Central memory CD8-positive, alpha-beta T cell (primary cell): ENCODE results near the gene CDH16.
A peak's percentile ranks its signal among the peaks of the same experiment; 100 is the strongest.

ENCODE experiments used
- ATAC-seq: fragments of 150-1000 bp; cut with Tn5 transposase; replicated peaks from 2 replicates; pipeline ENCODE4 v1.10.0; 2022; ENCODE audit warnings: mild to moderate bottlenecking, moderate FRiP score, moderate number of reproducible peaks; ENCODE audit not compliant: poor library complexity, severe bottlenecking; ENCODE audit errors: extremely low read depth
- DNase-seq, 2 donors: peaks; one replicate each; pipeline ENCODE4 v3.0.0; 2021; ENCODE audit warnings: low spot score in 2 of 2
- H3K27ac Mint-ChIP-seq: one replicate; pipeline ENCODE4 v1.8.0; 2022; ENCODE audit warnings: low read depth, mild to moderate bottlenecking, moderate library complexity, mixed read lengths
- H3K27me3 Mint-ChIP-seq: one replicate; pipeline ENCODE4 v1.8.0; 2022; ENCODE audit warnings: mixed read lengths
- H3K36me3 Mint-ChIP-seq: one replicate; pipeline ENCODE4 v1.8.0; 2022; ENCODE audit warnings: mild to moderate bottlenecking, moderate library complexity, mixed read lengths; ENCODE audit not compliant: insufficient read depth
- H3K4me1 Mint-ChIP-seq: one replicate; pipeline ENCODE4 v1.8.0; 2022; ENCODE audit warnings: mixed read lengths
- H3K4me3 Mint-ChIP-seq: one replicate; pipeline ENCODE4 v1.8.0; 2022; ENCODE audit warnings: mild to moderate bottlenecking, moderate library complexity, mixed read lengths
- H3K9me3 Mint-ChIP-seq: one replicate; pipeline ENCODE4 v1.8.0; 2022; ENCODE audit warnings: mixed read lengths

Gene CDH16

GRCh38 chr16:66932076-66932475, 13.4 kb upstream of the CDH16 start:
- ATAC-seq (no peak), DNase-seq (no peak)
- peaks cover 56% of the 10 kb centered on the region for H3K4me1 Mint-ChIP-seq
- H3K27ac Mint-ChIP-seq: peak overlapping the region; percentile 35
- H3K36me3 Mint-ChIP-seq: peaks cover 19% of the 10 kb centered on the region
- no peaks in the 10 kb centered on the region for H3K27me3 Mint-ChIP-seq
- H3K9me3 Mint-ChIP-seq: no peaks in the 10 kb centered on the region
- peak overlapping the region; percentile 99 for H3K4me3 Mint-ChIP-seq

DNA sequence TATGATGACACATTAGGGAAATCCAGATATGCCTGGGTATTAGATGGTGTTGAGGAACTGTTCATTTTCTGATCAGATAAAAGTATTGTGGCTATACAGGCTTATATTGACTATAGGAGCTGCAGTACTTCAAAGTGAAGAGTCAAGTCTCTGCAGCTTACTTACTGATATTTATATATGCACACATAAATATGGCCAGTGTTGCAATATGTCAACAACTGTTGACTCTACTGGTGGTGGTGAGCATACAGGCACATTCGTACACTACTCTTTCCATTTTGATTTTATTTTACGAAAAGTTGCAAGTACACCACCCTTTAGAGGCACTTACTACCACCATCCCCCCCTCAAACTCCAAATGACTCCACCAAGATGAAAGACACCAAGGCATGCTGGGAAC, 13.0 kb upstream of the CDH16 start:
- Mint-ChIP-seq H3K36me3 (peaks cover 18% of the 10 kb centered on the region), H3K27me3 (peaks cover 1% of the 10 kb centered on the region), H3K4me3 (peak overlapping the region; percentile 99), H3K9me3 (no peaks in the 10 kb centered on the region), H3K4me1 (peaks cover 51% of the 10 kb centered on the region), H3K27ac (peak overlapping the region; percentile 35)
- ATAC-seq: no peak
- DNase-seq: no peak

- H3K27ac Mint-ChIP-seq: no peak overlapping the region
- peaks cover 18% of the 10 kb centered on the region for H3K36me3 Mint-ChIP-seq
- no peak for DNase-seq
- H3K27me3 Mint-ChIP-seq: peaks cover 16% of the 10 kb centered on the region
- H3K4me1 Mint-ChIP-seq: peaks cover 44% of the 10 kb centered on the region
- H3K4me3 Mint-ChIP-seq: no peak overlapping the region
- no peaks in the 10 kb centered on the region for H3K9me3 Mint-ChIP-seq
- ATAC-seq: no peak
Observed at GRCh38 chr16:66930189-66930588, 11.5 kb upstream of the CDH16 start.

GRCh38 chr16:66928702-66929388, 10.2 kb upstream of the CDH16 start:
- DNase-seq: no peak
- peaks cover 36% of the 10 kb centered on the region for H3K4me1 Mint-ChIP-seq
- no peaks in the 10 kb centered on the region for H3K9me3 Mint-ChIP-seq
- peaks cover 10% of the 10 kb centered on the region for H3K36me3 Mint-ChIP-seq
- no peak overlapping the region for H3K27ac Mint-ChIP-seq
- ATAC-seq: no peak
- H3K27me3 Mint-ChIP-seq: peaks cover 29% of the 10 kb centered on the region
- no peak overlapping the region for H3K4me3 Mint-ChIP-seq

- no peaks in the 10 kb centered on the region for H3K9me3 Mint-ChIP-seq
- ATAC-seq (no peak), DNase-seq (no peak)
- H3K27ac Mint-ChIP-seq: no peak overlapping the region
- H3K27me3 Mint-ChIP-seq: peaks cover 37% of the 10 kb centered on the region
- peaks cover 6% of the 10 kb centered on the region for H3K36me3 Mint-ChIP-seq
- H3K4me3 Mint-ChIP-seq: no peak overlapping the region
- H3K4me1 Mint-ChIP-seq: peaks cover 31% of the 10 kb centered on the region
Observed at GRCh38 chr16:66927918-66928649, 9.4 kb upstream of the CDH16 start.

GRCh38 chr16:66926961-66927436, 8.3 kb upstream of the CDH16 start:
- H3K27me3 Mint-ChIP-seq: peaks cover 41% of the 10 kb centered on the region
- ATAC-seq: no peak

GRCh38 chr16:66926171-66926947, 7.7 kb upstream of the CDH16 start:
- Mint-ChIP-seq H3K4me3 (peak overlapping the region; percentile 73), H3K4me1 (peaks cover 13% of the 10 kb centered on the region), H3K27ac (no peak overlapping the region), H3K9me3 (no peaks in the 10 kb centered on the region), H3K27me3 (peaks cover 46% of the 10 kb centered on the region), H3K36me3 (no peaks in the 10 kb centered on the region)
- no peak for DNase-seq
- no peak for ATAC-seq

More at GRCh38 chr16:66926961-66927436, 8.3 kb upstream of the CDH16 start:
- no peak for DNase-seq
- H3K9me3 Mint-ChIP-seq: no peaks in the 10 kb centered on the region
- H3K27ac Mint-ChIP-seq: no peak overlapping the region
- no peaks in the 10 kb centered on the region for H3K36me3 Mint-ChIP-seq
- peaks cover 20% of the 10 kb centered on the region for H3K4me1 Mint-ChIP-seq
- no peak overlapping the region for H3K4me3 Mint-ChIP-seq

DNA sequence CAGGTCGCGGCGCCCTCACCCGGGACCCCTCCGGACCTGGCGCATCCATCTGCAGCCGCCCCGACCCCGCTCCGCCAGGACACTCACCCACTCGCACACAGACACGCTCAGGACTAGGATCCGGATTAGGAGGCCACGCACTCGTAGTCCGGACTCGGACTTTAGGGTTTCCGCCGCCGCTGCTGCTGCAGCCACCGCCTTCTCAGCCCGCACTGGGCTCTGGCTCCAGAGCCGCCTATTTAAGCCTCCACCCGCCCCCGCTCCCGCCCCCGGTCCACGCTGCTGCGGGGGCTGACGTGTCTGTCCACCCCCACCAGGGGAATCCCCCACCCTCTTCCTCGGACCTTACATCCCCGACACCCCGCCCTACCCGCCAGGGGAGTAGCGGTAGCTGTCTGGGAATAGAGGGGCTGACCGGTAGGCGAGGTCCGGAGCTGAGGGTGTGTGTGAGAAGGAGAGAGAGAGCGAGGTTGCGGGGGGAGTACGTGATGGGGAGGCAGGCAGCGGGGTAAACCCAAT, 6.7 kb upstream of the CDH16 start, which contains the start of gene RRAD:
Gene RRAD (minus strand): TSS at position 214 of the 519 bp plus-strand sequence. CDS start 356 bp downstream, outside the sequence.
- H3K36me3 Mint-ChIP-seq: no peaks in the 10 kb centered on the region
- peak within 1 kb of the TSS; percentile 73 for H3K4me3 Mint-ChIP-seq
- no peak for DNase-seq
- no peak for ATAC-seq
- H3K9me3 Mint-ChIP-seq: no peaks in the 10 kb centered on the region
- peaks cover 51% of the 10 kb centered on the region for H3K27me3 Mint-ChIP-seq
- no peak within 1 kb of the TSS for H3K27ac Mint-ChIP-seq
- H3K4me1 Mint-ChIP-seq: peaks cover 12% of the 10 kb centered on the region

DNA sequence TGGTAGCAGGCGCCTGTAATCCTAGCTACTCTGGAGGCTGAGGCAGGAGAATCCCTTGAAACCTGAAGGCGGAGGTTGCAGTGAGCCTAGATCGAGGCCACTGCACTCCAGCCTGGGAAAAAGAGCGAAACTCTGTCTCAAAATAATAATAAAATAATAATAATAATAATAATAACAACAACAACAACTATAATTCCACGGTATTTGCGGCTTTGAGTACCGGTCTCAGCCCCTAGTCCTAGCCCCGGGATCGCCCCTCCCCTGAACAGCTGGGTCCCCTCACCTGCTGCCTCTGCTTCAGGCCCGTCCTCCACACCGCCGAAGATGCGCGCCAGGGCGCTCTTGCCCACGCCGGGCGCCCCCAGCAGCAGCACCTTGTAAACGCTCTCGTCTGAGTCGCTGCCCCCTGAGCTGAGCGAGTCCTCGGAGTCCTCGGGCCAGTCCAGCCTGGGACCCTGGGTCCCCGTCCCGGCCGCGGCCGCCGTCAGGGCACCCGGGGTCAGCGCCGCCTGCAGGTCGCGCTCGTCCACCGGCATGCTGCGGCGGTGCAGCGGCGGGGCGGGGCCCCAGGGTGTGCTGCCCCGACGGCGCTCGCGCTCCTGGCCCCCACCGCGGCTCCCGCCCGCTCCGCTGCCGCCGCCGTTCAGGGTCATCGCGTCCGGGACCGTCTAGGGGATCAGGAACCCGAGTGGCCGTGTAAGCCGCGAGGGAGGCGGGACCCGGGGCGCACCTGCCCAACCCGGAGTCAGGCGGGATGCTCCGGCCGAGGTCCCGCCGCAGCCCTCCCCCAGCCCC, 6.0 kb upstream of the CDH16 start:
- H3K4me3 Mint-ChIP-seq: peak overlapping the region; percentile 73
- DNase-seq (peak in 1 of 2 donors; percentile 13), ATAC-seq (peak; percentile 67)
- no peak overlapping the region for H3K27ac Mint-ChIP-seq
- H3K4me1 Mint-ChIP-seq: peaks cover 12% of the 10 kb centered on the region
- no peaks in the 10 kb centered on the region for H3K9me3 Mint-ChIP-seq
- no peaks in the 10 kb centered on the region for H3K36me3 Mint-ChIP-seq
- H3K27me3 Mint-ChIP-seq: peaks cover 51% of the 10 kb centered on the region

DNA sequence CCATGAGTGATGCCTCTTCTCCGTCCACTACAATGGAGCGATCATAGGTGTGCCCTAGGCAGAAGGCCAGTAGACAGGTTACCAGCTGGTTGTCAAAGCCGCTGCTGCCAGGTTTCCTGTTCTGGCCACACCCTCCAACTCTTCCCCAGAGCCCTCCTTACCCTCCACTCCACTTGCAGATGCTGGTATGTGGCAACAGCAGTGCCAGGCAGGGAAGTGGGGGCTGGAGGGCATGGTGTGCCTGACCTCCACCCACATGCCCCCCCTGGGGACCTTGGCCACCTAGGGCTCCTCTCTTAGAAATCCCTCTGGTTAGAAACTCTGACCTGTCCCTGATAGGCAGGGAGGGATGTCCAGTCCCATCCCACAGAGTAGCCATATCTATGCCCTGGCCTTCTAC, 5.2 kb upstream of the CDH16 start:
- Mint-ChIP-seq H3K27ac (no peak overlapping the region), H3K4me3 (no peak overlapping the region), H3K9me3 (no peaks in the 10 kb centered on the region), H3K27me3 (peaks cover 51% of the 10 kb centered on the region), H3K36me3 (no peaks in the 10 kb centered on the region), H3K4me1 (peaks cover 12% of the 10 kb centered on the region)
- DNase-seq (no peak), ATAC-seq (no peak)

DNA sequence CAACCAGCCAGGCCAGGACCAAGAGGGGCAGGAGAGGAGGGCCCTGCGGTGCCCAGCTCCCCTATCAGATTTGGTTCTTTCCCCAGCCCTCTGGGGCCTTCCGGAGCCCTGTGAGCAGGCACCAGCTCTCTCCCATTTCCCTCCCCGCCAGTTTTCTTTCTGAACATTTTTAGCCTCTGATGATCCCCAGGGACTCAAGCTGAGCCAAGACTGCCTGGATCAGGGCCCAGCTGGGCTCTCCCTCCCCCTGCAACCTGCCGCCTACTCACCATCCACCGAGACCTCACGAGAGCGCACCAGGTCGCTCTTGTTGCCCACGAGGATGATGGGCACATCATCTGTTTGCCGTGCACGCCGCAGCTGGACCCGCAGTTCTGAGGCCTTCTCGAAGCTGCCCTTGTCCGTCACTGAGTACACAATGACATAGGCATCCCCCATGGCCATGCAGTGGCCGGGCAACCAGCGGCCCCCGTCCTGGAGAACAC, 4.6 kb upstream of the CDH16 start:
- H3K27me3 Mint-ChIP-seq: peaks cover 51% of the 10 kb centered on the region

More for the DNA sequence above, 4.6 kb upstream of the CDH16 start:
- Mint-ChIP-seq H3K27ac (no peak overlapping the region), H3K9me3 (no peaks in the 10 kb centered on the region), H3K36me3 (no peaks in the 10 kb centered on the region), H3K4me1 (peaks cover 12% of the 10 kb centered on the region), H3K4me3 (no peak overlapping the region)
- DNase-seq (no peak), ATAC-seq (no peak)
